Purkinje cell (primary cell): ENCODE data around the gene CCDC54. TPM values are rescaled to one million over a fixed set of nuclear protein-coding genes. Genes with fewer than 3 reads are reported as not detected.

Experiments used
- polyA plus RNA-seq: library from polyadenylated mRNA; unstranded; fragments of >200 nt; fragmentation: Nextera tagmentation; gene quantifications from 2 replicates; pipeline ENCODE4 v1.2.1, GENCODE V29; 2014

The CCDC54 gene
- polyA plus RNA-seq: not detected in 2 replicates

GRCh38 chr3:107377151-107377550 lies at the start of gene CCDC54:
TSS of gene CCDC54 (plus strand) at chr3:107377439. CDS start at chr3:107377588, 149 bp downstream.

Other genes starting within 250 kb of the CCDC54 start
- 56.9 and 104 TPM in 2 replicates for gene BBX, start 145.5 kb downstream of the CCDC54 start, polyA plus RNA-seq